HS-5 (cell line): Measurements from ENCODE around the gene MCU.
A peak's percentile ranks its signal among the peaks of the same experiment; 100 is the strongest.
"Not testable (repeated sequence)": the region's sequence is repeated elsewhere in the genome, so short reads cannot be mapped to it uniquely, and the experiment has no call there.

Experiments used
- DNase-seq: peaks from one replicate; pipeline ENCODE4 v3.0.0-alpha.2; 2012; ENCODE audit warnings: low read depth

The MCU gene

DNA sequence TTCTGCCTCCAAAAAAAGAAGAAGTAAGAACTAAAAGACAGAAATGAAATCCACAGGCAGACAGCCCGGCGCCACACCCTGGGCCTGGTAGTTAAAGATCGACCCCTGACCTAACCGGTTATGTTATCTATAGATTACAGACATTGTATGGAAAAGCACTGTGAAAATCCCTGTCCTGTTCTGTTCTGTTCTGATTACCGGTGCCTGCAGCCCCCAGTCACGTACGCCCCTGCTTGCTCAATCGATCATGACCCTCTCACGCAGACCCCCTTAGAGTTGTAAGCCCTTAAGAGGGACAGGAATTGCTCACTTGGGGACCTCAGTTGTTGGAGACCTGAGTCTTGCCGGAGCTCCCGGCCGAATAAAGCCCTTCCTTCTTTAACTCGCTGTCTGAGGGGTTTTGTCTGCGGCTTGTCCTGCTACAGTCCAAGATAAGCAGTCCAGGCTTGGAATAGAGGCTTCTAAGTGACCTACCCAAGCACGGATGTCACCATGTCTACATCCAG, 212.1 kb downstream of the MCU start:
- not testable (repeated sequence) for DNase-seq

DNA sequence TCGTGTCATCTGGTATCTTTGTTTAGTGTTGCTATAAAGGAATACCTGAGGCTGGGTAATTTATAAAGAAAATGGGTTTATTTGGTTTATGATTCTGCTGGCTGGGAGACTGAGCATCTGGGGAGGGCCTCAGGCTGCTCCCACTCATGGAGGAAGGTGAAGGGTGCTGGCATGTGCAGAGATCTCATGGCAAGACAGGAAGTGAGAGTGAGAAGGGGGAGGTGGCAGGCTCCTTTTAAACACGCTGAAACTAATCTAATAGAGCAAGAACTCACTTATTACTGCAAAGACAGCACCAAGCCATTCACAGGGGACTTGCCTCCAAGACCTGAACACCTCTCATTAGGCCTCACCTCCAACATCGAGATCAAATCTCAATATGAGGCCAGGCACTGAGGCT, 212.9 kb downstream of the MCU start:
- no peak for DNase-seq

DNA sequence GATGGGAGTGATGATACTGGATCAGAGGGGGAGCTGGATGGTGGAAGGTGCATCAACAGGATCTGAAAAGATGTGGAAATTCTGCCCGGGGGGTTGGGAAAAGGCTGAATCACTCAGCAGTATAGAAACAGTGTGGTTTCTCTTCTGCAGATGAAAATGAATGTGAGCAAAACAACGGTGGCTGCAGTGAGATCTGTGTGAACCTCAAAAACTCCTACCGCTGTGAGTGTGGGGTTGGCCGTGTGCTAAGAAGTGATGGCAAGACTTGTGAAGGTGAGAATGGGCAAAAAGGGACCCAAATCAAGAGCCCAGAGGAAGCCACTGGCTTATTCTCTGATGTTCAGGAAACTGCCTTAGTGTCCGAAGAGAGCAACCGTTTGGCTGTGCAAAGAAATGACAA, 214.5 kb downstream of the MCU start:
- DNase-seq: no peak

DNA sequence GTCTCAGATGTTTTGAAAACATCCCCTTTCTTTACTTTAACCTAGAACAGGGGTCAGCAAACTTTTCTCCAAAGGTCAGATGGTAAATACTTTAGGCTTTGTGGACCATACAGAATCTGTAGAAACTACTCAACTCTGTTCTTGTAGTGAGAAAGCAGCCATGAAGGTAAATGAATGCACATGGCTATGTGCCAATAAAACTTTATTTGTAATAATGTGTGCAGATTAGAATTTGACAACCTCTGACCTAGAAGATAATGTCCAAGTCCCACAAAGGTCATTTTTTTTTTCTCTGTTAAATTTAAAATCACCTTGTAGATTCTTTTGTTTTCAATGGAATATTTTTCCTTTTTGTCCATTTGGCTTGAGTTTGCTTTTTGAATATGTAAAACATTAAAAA, 218.8 kb downstream of the MCU start:
- DNase-seq: no peak

DNA sequence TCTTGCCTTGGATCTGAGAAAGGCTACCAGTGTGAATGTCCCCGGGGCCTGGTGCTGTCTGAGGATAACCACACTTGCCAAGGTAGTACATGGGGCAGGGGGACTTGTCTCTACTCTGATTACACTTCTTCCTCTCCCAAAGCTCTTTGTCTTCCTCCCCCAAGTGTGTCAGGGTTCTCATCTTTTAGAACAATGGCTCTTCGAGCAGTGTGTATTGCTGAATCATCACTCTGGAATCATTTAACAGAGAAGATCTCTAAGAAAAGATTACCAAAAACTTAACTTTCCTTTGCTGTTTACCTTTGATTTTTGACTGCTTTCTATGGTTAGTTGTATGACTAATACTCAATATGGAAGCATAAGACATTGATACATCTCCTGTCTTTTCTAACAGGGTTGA, 219.8 kb downstream of the MCU start:
- DNase-seq: no peak

DNA sequence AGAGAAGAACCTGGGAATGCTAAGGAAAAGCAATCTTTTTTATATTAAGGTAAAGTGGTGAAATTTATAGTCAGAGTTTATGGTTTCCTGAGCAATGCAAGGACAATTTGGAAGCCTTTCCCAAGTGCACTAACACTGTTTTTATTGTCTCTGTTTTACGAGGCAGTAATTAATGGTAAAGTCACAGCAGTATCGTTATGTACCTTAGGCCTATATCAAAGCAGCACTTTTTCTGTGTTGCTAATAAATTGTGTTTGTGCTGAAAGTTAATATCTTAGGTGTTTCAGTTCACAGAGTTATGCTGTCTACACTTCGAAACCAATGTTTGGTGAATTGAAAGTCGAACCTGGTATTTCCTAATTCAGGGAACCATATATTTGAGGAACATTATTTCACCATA, 220.8 kb downstream of the MCU start:
- no peak for DNase-seq

DNA sequence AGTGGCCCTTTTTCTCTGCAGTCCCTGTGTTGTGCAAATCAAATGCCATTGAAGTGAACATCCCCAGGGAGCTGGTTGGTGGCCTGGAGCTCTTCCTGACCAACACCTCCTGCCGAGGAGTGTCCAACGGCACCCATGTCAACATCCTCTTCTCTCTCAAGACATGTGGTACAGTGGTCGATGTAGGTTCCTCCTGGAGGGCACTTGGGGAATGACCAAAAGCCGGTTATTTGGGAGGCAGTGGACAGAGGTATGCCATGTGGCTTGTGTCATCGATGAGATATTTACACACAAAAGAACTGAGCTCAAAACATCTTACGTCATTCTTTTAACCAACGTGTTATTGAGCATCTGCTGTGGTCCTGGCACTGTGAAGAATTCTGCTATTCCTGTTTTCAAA, 221.3 kb downstream of the MCU start:
- DNase-seq: no peak

DNA sequence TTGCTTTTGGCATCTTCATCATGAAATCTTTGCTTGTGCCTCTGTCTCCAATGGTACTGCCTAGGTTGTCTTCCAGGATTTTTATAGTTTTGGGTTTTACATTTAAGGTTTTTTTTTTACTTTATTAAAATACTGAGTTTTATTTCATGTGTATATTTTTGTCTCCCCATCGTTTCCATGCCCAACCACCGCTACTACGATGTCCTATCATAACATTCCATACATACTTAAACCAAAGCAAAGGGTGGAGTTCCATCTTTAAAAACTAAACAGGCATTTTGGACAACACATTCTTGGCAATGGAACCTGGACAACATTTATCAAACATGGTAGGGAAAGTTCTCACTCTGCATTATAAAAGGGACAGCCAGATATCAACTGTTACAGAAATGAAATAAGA, 225.3 kb downstream of the MCU start:
- not testable (repeated sequence) for DNase-seq

DNA sequence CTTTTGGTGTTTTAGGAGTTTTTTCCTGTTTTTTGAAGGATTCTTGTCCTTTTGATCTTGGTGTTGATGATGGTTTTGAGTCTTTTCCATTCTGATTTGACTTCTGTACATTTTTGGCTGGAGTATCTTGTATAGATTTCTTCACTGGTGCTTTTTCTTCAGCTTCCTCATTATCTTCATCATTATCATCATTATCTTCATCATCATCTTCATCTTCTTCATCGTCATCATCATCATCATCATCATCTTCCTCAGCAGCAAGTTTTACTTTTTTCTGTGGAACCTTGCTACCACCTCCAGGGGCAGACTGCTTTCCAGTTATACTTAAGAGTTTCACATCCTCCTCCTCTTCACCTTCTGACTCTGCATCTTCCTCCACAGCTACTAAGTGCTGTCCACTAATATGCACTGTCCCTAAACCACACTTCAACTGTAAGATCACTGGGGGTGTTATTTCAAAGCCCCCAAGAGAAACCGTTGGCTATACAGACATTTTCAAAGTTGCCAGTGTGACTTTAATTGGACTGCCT, 225.9 kb downstream of the MCU start:
- not testable (repeated sequence) for DNase-seq

DNA sequence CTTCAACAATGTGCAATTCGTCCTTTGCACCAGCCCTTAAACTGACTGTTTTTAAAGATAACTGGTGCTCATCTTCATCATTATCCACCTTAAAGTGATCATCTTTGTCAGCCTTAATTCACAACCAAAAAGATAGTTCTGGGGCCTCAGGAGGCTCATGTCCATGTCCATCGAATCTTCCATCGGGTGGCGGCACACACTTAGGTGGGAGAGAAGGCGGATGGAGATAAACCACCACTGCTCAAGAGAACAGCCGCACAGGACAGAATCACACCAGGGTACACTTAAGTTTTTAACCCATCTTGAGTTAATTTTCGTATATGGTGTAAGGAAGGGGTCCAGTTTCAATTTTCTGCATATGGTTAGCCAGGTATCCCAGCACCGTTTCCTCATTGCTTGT, 226.4 kb downstream of the MCU start:
- no peak for DNase-seq

DNA sequence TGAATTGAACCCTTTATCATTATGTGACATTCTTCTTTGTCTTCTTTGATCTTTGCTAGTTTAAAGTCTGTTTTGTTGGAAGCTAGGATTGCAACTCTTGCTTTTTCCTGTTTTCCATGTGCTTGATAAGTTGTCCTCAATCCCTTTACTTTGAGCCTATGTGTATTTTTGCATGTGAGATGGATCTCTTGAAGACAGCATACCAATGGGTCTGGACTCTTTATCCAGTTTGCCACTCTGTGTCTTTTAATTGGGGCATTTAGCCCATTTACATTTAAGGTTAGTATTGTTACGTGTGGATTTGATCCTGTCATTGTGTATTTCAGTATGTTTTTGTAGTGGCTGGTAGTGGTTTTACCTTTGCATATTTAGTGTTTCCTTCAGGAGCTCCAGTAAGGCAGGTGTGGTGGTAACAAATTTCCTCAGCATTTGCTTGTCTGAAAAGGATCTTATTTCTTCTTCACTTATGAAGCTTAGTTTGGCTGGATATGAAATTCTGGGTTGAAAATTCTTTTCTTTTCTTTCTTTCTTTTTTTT, 229.3 kb downstream of the MCU start:
- not testable (repeated sequence) for DNase-seq

DNA sequence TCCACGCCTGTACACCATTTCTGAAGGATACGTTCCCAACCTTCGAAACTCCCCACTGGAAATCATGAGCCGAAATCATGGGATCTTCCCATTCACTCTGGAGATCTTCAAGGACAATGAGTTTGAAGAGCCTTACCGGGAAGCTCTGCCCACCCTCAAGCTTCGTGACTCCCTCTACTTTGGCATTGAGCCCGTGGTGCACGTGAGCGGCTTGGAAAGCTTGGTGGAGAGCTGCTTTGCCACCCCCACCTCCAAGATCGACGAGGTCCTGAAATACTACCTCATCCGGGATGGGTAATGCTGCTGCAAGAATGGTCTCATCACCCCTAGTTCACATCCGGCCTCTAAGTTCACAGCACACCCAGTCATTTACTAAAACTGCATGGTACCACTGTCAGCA, 232.4 kb downstream of the MCU start:
- DNase-seq: no peak

DNA sequence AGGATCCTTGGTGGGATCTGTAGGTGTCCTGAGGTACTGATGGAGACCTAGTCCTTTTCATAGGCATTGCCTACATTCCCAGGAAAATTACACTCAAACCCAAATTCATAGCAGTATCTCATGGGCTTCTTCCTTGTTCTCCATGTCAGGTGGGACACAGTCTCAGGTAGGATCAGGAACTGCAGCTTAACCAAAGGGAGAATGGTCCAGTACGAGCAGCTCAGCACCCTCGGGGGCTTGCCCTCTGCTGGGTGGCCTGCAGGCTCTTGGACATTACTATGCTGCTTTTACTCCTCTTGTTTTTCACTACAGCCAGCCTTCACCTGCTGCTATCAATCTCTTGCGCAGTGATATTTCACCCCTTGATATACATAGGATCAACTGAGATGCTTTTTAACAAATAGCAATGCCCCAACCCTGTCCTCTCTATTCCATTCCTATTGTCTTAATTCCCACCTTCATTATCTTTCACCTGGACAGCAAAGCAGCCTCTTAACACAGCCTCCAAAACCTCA, 234.1 kb downstream of the MCU start:
- DNase-seq: no peak

DNA sequence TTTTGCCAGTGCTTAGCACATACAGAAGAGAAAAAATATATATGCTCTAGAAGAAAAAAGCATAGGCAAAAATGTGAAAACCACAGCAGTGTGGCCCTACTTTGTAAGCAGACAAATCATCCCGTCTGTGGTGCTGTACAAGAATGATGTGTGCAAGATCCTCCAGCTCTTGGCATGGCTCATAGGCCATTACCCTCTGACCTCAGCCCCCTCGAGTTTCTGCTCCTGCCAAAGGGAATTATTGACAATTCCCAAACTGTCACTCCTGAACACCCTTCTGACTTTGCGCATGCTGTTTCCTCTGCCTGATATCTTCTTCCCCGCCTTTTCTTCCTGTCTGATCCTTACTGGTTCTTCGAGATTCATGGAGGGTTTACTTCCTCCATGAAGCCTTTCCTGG, 235.5 kb downstream of the MCU start:
- no peak for DNase-seq

DNA sequence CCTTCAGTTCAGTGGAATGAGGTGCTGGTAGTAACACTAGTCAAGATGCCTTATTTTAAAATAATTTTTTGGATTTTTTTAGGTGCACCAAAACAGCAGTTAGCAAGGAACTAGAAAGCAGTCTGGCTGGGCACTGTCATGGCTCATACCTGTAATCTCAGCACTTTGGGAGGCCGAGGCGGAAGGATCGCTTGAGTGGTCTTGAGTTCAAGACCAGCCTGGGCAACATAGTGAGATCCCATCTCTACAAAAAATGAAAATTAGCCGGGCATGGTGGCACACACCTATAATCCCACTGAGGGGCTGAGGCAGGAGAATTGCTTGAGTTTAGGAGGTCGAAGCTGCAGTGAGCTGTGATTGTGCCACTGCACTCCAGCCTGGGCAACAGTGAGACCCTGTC, 236.9 kb downstream of the MCU start:
- DNase-seq: no peak

DNA sequence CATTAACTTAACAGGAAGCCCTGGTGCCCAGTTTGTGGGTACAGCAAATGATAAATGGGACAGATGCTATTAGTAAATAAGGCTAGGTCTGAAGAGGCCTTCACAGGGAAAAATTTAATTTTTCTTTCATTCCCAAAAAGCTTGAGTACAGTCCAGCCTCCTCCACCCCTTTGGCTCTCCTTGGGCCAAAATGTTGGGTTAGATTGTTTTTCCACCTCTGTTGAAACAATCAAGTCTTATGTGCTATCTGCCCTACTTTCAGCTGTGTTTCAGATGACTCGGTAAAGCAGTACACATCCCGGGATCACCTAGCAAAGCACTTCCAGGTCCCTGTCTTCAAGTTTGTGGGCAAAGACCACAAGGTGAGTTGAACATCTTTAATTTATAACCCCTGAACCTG, 238.3 kb downstream of the MCU start:
- DNase-seq: no peak

DNA sequence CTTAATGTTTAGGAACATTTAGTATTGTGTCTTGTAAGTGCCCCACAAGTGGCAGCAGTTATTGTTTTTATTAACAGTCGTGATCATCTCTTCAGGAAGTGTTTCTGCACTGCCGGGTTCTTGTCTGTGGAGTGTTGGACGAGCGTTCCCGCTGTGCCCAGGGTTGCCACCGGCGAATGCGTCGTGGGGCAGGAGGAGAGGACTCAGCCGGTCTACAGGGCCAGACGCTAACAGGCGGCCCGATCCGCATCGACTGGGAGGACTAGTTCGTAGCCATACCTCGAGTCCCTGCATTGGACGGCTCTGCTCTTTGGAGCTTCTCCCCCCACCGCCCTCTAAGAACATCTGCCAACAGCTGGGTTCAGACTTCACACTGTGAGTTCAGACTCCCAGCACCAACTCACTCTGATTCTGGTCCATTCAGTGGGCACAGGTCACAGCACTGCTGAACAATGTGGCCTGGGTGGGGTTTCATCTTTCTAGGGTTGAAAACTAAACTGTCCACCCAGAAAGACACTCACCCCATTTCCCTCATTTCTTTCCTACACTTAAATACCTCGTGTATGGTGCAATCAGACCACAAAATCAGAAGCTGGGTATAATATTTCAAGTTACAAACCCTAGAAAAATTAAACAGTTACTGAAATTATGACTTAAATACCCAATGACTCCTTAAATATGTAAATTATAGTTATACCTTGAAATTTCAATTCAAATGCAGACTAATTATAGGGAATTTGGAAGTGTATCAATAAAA, 240.5 kb downstream of the MCU start:
- no peak for DNase-seq

DNA sequence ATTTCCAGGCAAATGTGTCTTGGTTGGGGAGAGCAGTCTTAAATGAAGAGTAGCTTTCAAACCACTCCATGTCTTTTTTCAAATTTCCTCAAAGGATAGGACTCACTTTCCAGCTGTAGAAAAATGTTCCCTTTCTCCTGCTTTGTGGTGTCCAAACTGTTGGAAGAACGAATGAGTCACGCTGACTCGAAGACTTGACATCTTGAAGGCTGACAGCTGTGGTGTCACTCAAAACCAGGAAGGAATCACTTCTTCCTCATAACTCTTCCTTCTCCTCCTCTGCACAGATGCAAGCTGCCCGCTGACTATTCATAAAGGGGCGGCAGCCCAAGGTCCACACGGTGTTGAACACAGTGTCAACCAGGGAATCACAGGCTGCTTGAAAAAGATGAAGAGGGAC, 243.4 kb downstream of the MCU start:
- peak; percentile 32 for DNase-seq
